HEK293 (cell line): Measurements from ENCODE around the gene SAPCD1.

Experiments
- ZFP3 ChIP-seq: fragments of 450-650 bp; formaldehyde crosslinking; IDR thresholded peaks from 2 replicates; pipeline ENCODE4 v1.5.1; 2016; ENCODE audit warnings: low read depth, missing biosample characterization, missing genetic modification characterization
- ZNF24 ChIP-seq: fragments of 450-650 bp; formaldehyde crosslinking; IDR thresholded peaks from 2 replicates; pipeline ENCODE4 v1.5.1; 2016; ENCODE audit warnings: missing biosample characterization, missing genetic modification characterization

GRCh38 chr6:31732029-31732428 is 30.4 kb upstream of the SAPCD1 start:
- no peak for TF ChIP-seq ZNF24 (tag by site-specific recombination)
- TF ChIP-seq ZFP3 (tag by site-specific recombination): no peak
